HG02981 (cell line): ENCODE results near the gene KLF12.

ENCODE experiments used
- ATAC-seq: cut with Tn5 transposase; IDR thresholded peaks from one replicate; pipeline ENCODE4 v1.9.1; 2021; ENCODE audit warnings: mild to moderate bottlenecking, moderate library complexity; ENCODE audit not compliant: unreplicated experiment

Gene KLF12

DNA sequence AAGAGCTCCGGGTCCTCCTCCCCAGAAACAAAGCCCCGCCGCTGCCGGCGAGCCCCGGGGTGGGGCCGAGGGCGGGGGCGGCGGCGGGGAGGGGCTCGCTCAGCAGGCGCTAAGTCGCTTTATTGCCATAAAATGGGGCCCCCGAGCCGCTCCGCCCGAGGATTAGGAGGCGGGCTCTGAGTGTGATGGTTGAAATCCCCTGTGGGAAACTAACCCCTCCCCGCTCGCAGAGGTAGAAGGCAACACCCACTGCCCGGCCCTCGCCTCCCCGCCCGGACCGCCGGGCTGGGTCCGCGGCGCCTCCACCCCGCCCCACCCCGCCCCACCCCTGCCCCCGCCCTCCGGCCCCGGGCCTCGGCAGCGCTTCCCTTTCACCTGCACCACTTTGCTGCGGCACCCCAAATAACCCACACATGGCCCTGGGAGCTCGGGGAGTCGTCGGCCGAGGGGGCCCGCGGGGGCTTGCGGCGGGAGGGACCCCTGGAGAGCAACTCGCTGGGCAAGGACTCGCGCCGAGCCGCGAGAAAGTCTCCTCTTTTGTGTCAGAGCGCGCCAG is at the start of gene KLF12:
Gene KLF12 (minus strand): TSS at position 184 of the 556 bp plus-strand sequence.
- peak; percentile 62 for ATAC-seq

DNA sequence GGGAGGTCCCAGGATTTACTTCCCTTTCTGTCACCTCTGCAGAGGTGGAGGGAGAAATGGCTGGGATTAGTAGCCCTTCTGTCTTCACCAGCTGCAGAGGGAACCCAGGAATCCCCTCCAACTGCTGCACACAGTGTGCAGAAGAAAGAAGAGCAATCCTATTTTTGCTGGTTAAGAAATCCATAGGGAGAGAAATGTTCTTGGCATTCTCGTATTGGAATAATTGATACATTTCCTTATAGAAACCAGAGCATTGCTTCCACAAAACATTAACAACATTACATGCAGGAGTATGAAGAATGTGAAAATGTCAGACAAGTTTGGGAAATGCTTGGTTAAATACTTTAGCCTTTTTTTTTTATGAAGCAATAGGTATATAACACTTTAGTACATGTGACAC is 48.3 kb upstream of the KLF12 start:
- ATAC-seq, result no peak

DNA sequence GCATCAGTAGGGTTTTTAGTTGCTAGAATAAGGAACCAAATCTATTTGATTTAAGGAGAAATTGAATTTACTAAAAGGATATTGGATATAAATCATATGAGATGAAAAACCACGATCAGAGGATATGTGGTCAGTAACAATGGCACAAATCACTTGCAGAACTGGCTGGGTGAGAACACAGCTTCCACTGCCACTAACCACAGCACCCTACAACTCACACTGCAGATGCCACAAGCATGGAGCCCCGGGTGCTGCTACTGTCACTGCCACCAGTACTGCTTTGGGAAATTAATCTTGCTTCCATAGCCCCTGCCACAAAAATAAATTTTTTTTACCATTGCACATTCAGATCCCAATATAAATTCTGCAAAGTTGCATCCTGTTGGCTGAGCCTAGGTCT is 40.6 kb upstream of the KLF12 start:
- no peak for ATAC-seq

DNA sequence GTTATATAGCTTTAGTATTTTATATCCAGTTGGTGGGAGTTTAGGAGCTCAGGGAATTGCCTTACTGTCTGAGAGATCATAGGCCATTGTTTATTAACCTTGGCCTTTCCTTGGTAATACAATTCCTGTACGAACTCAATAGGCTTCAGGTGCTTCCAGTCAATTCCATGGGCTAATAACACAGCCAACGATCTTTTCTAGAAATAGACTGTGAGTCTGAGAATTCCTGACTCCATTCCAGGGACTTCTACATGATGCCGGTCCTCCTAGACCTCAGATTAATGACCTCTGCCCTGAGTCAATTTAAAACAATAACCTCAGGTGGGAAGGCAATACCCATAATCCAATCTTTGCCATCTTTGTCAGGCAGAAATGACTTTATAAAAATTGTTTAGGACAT is 39.6 kb upstream of the KLF12 start:
- no peak for ATAC-seq

DNA sequence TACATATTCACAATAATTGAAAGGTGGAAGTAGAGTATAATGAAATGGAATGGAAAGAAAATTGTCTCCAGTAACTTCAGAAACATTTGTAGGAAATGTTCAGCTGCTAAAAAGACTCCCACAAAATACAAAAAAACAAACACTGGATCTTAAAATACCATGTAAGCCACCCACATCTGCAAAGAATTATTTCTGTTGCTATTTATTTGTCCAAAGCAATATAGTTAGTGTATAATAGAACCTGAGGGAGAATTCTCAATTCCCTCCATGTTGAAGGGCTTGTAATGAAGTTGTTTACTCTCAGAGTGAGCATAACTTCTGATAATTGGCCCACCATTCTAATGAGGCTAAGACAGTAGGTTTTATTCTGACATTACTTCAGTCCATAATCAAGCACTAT is 37.4 kb upstream of the KLF12 start:
- no peak for ATAC-seq

DNA sequence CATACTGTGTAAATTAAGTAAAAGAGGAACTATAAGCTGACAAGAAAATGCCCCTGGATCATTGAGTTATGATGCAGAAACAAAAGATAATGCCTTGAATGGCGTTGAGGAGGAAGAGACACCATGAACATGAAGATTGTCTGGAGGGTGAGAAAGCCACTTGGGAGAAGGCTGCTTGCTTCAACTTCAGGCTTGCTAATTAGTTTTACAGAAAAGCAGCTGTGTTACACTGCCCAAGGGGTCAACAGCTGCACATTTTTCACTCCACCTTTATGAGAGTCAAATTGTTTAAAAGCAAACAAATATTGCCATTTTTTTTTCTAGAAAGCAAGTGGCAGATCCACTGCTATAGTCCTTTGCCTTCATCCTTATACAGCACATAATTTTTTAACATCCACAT is 35.5 kb upstream of the KLF12 start:
- no peak for ATAC-seq

DNA sequence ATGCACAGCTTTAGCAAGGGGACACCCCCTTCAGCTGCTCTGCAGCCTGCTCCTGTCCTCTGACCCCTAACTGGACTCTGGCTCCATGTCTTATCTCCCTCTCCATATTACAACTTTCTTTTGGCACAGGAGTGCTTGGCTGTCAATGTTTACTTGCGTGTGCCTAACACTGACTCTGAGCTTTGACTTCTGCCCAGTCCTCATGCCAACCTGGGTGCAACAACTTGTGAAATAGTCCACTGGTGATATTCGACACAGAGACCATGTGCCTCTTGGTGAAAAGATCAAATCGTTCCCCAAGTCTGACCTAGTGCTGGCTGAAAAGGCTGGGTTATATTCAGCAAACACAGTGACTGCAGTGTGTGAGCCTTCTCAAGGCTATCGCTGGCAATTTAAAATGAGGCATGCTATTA is 34.1 kb upstream of the KLF12 start:
- ATAC-seq, result no peak

DNA sequence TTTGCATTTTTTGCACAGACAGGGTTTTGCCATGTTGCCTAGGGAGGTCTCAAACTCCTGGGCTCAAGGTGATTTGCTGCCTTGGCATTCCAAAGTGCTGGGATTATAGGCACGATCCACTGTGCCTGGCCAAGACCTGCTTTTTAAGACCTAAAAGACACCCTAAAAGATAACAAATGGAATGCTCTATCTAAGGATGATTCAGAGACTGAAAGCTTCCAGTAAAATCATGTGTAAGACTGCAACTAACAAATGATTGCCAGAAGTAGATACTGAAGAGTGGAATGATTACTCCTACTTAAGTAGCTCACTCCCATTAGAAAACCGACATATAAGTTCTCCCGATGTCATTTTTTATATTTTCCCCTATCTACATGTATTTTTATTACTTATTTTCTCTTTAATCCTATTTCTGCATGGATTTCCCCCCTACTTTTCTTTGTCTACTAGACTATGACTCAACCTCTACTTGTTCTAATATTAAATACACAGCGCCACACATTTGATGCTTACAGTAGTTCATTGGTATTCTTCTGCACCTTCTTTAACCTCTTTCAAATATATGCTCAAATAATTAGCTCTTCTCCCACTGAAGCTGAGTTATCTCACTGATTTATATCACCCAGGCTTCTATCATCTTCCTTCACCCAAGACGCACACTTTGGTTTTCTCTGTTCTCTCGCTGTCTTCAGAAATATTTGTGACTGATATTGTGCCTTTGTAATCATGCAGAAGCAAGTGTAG is 32.2 kb upstream of the KLF12 start:
- ATAC-seq, result no peak

DNA sequence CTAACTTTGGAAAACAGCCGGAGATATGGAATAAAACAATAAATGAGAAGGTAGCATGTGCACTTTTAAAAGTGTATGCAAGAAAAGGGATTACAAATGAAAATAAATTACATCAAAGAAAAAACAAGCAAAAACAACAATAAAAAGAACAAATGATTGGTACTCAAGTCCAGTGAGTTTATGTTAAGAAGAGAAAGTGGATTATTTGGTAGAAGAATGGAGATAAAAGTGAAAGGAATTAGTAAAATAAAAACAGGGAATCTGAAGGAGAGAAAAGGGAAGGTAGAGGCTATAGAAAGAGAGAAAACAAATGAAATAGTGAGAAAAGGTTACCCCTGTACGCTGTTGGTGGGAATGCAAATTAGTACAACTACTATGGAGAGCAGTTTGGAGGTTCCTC is 28.6 kb upstream of the KLF12 start:
- no peak for ATAC-seq

DNA sequence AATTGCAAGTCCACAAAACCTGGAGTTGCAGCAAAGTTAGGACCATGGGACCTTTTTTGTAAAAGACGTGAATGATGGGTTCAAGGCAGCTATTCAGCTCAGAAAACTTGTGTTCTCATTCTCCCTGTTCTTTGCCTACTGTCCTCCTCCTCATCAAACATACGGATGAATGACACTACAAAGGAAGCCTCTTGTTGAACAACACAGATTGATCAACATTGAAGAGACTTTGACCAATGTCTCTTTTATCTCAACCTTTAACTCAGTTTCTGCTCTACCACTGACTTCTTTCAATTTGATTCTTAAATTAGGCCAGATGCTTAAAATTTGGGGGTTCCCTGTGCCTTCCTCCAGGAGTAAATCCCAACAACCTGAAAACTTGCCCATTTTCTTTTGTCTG is 27.9 kb upstream of the KLF12 start:
- no peak for ATAC-seq

DNA sequence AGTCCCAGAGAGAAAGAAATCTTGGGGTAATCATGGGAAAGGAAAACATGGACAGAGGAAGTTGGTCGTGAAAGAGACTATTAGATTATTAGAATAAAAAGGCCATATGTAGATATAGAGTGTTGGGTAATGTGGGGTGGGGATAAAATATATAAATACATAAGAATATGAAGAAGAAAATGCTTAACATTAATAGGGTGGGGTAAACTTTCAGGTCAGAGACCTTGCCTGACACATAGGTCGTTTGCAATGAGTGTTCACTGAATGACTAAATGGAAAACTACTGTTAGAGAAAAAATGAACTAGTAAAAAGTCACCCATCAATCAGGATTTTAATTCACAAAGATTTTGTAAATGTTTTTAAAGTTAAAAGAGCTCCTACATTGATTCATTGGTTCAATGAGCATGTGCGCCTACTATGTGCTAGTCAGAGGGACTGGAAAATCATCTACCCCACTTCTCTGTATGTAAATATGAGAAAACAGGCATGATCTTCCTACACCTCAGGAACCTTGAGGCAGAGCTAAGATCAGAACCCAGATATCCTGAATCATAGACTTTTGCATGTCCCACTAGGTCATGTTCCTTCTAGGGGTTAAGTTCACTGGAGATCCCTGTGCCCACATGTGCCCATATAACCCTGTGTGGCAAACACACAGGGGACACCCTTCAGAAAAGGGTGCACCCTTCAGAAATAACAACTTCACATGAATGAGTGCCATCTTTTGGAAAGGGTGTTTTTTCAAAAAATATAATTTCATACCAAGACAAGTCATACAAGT is 24.6 kb upstream of the KLF12 start:
- no peak for ATAC-seq

DNA sequence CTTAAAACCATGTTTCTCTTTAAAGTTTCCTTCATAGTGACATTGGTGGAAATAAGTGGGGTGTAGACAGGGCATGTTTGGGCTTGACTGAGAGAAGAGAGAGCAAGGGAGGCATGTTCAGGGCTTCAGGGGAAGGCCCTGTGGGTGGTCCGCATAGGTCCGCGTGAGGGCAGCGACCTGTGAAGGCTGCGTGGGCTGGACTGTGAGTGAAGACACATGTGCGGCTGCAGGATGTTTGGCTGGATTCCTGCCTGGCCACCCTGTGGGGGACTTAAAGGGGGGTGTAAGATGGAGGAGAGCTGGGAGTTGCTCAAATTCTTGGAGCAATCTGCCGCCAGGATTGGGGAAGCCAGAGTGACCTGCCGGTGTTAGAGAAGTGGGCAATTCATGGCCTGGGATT is 23.8 kb upstream of the KLF12 start:
- no peak for ATAC-seq

DNA sequence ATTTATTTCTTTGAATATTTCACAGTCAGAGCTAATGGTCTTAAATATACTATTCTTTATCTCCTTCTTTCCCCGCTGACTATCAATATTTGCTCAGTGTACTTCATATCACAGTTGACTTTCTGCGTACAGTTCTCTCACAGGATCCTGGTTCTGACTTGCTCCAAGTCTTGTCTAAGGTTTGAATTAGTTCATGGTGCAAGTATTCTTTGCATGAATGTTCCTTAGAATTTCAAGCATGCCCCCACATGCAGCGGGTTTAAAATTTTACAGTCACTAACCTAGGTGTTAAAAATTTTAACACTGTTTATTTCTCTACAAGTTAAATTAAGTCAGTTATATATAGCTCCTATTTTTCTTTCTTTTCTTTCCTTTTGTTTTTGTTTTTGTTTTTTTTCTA is 20.8 kb upstream of the KLF12 start:
- ATAC-seq, result no peak

DNA sequence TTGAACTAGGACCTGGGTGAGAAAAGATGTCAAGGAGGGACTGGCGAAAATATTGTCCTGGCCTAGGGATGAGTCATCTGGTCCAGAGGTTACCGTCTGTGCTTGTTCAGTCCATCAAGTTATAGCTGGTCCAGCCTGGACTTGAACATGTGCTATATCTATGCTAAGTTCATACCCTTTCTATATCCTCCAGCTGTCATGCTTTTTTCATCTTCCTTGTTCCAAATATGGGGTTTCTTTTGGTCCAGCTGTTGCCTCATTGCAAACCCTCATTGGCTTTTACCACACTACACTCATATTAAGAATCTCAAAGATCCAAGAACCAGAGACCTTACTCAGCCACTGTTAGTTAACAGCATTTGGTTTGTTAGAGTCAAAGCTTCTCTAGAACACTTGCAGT is 19.1 kb upstream of the KLF12 start:
- no peak for ATAC-seq

DNA sequence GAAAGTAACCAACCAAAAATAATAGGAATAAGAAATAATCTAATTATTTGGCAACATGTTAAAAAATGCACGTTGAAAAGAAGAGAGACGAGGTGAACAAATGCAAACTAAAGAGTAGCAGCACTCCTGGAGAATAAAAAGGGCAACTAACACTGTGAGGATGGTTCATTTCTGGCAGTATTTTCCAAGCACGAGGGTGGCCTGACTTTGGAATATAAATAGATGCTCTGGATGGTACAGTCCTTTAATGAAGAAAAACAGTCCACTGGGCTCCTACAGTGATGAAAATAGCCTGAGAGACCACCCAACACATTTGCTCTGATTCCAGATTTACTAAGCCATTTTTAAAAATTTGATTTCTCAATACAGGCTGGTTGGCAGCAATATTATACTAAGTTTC is 17.7 kb upstream of the KLF12 start:
- no peak for ATAC-seq

DNA sequence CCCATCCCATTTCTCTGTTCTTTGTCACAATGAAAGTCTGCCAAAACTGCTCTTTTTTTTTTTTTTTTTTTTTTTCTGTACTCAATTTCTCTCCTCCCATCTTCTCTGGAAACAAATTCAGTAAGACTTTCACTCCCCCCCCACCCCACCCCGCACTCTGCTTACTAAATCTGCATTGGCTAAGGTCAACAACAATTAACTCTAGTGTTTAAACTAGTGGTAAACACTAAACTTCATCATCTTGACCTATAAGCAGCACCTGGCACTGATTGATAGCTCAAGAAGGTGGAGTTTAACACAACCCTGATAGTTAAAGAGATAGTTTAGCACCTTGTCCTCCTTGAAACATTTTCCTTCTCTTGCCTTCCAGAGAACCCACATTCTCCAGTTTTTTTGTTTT is 14.1 kb upstream of the KLF12 start:
- ATAC-seq, result no peak

DNA sequence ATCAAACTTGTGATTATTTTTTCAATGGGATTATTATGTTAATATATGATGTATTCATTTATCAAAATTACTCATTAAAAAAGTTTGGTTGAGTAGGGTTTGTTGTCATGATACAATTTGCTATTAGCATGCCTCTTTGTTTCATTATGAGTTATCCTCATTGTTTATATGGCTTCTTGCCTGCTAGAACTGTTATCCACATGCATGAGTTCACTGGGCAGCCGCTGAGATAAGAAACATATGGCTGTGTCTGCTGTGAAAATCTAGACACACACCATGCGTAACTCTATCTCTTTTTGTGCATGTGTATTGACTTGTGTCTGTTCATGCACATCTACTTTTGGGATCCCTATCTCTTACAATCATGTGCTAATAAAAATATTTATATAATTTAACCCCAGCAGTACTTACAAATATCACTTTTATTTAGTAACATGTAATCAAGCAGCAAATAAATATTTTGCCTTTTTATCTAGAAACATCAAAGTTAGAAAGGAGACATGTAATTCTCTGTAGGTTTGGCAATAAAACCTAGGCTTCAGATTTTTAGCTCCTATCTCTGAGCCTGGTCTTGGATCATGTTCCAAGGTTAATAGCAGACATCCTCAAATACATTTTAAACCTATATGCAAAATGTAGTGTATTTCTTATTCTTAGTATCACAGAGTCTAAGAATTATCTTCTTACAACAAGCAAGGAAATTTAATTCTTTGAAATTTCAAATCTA is 11.2 kb upstream of the KLF12 start:
- no peak for ATAC-seq

DNA sequence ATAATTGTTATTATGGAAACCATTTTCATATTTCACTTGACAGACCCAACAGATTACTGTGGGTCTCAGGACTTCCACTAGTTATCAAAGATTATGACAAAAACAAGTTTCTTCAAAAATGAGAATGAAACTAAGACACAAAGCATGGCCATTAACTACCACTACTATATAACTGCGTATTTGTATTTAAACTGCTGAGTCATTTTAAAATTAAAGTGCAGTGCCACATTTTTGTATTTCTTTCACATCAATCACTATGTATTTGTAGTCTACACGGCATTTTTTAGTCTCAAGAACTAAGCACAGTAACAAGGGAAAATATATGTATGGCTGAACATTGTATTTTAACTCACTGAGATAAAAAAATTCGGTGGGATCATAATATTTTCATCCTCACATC is 10.1 kb upstream of the KLF12 start:
- ATAC-seq, result no peak

DNA sequence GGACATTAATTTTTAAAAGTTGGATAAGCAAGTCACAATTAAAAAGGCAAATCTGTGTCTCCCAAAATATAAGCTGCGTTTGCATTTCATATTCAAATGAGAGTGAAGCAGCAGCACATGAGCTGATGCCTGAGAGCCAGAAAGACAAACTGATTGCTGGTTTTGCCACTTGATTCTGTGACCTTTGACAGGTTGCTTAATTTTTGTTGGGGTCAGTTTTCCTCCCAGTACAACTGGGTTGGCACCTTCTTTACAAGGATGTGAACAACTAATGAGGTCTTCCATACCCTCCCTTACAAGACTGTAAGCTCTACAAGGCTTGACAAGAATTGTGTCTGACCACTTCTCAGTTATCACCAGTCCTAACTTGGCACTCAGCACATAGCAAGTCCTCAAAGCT is 8.1 kb upstream of the KLF12 start:
- no peak for ATAC-seq

DNA sequence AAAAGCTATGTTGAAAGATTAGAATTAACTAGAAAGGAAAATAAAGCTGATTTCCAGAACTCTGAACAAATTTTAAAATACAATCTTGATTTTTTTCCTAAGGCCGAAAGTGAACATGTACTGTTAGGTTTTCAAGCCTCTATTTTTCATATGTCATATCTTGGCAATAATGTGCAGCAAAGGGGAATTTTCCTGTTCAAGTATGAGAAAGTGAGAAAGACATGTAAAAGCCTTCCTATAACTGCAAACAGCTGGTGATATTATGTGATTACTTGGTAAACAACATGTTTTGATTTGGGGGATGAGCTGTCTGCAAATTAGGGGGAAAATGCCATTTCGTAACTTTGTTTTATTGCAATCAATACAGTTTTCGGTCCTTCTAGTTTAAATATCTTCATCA is 4.0 kb upstream of the KLF12 start:
- ATAC-seq, result no peak

DNA sequence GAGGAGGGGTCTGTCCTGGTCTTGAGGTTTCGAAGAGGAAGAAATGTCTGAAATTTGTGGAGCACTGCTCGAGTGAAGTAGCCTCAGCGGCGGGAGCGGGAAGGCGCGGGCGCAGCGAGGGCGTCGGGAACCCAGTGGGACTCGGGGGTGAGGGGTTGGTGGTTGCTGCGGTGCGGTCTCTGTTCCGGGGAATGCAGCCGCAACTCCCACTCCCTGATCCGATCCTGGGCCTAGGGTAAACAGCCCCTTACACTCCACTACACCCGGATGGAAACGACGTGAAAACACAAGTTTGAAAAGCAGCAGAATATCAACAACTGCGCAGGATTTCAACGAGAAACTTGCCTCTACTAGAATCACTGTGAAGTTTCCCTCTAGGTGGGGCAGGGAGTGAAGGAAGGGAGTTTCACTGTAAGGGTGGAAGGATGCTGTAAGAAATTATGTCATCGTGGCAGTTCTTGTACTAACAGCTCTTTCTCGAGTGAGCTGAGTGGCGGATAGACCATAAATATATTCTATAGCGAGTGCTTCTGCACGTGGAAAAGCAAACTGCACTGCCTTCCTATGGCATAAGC is 2.0 kb upstream of the KLF12 start:
- ATAC-seq, result no peak
